ENCODE data around the gene RPUSD1. TPM values are rescaled to one million over a fixed set of nuclear protein-coding genes. Genes with fewer than 3 reads are reported as not detected.

RPUSD1 gene
- total and polyA plus RNA-seq, 11 donors, result 7.1 to 25.7 (median 10.9) TPM

- H3K9me3 ChIP-seq, result no peaks in the 10 kb centered on the region
- peaks cover 0 to 14% (median 0%) of the 10 kb centered on the region in 12 donors for H3K4me1 ChIP-seq
- peaks cover 17 to 63% (median 33%) of the 10 kb centered on the region in 9 donors for H3K27me3 ChIP-seq
- no peak overlapping the region for H3K27ac ChIP-seq
- DNase-seq (peak in 1 of 5 donors; percentile 44), ATAC-seq (no peak)
- H3K4me3 ChIP-seq, result no peak overlapping the region
- TF ChIP-seq POLR2A (IDR thresholded peaks at IDR 0.05) (no peak), CTCF (IDR thresholded peaks at IDR 0.05) (no peak)
- H3K36me3 ChIP-seq, result no peaks in the 10 kb centered on the region
- WGBS, 4 donors, result 14 to 33% (median 19%) methylated on average over 6 to 17 of the region's 17 CpGs
- intact Hi-C loops (cut with DNase I), result no loop called here
These were observed 12.8 kb upstream of the RPUSD1 start for GRCh38 chr16:800834-801511.

GRCh38 chr16:799948-800833, 12.0 kb upstream of the RPUSD1 start, which contains the start of gene GNG13:
Gene GNG13 (minus strand): TSS chr16:800734. CDS start chr16:799077, 1,657 bp downstream.
- DNase-seq (peak in 1 of 5 donors; percentile 54), ATAC-seq (no peak)
- H3K27ac ChIP-seq, result no peak within 1 kb of the TSS
- peaks cover 17 to 63% (median 33%) of the 10 kb centered on the region in 9 donors for H3K27me3 ChIP-seq
- H3K9me3 ChIP-seq, result no peaks in the 10 kb centered on the region
- intact Hi-C loops (cut with DNase I), result no loop called here
- H3K36me3 ChIP-seq, result no peaks in the 10 kb centered on the region
- WGBS, 4 donors, result 2 to 13% (median 5%) methylated on average over 20 to 57 of the region's 57 CpGs
- no peak within 1 kb of the TSS for H3K4me3 ChIP-seq
- no peak for TF ChIP-seq POLR2A (IDR thresholded peaks at IDR 0.05)
- no peak for TF ChIP-seq CTCF (IDR thresholded peaks at IDR 0.05)
- peaks cover 0 to 9% (median 0%) of the 10 kb centered on the region in 12 donors for H3K4me1 ChIP-seq

- peaks cover 17 to 63% (median 33%) of the 10 kb centered on the region in 9 donors for H3K27me3 ChIP-seq
- intact Hi-C loops (cut with DNase I), result no loop called here
- DNase-seq (peak in 1 of 5 donors; percentile 58), ATAC-seq (no peak)
- H3K4me3 ChIP-seq, result no peak overlapping the region
- H3K9me3 ChIP-seq, result no peaks in the 10 kb centered on the region
- TF ChIP-seq CTCF (IDR thresholded peaks at IDR 0.05), result no peak
- TF ChIP-seq POLR2A (IDR thresholded peaks at IDR 0.05), result no peak
- H3K27ac ChIP-seq, result no peak overlapping the region
- 61 to 78% (median 65%) methylated on average over 15 to 22 of the region's 22 CpGs for WGBS, 4 donors
- H3K4me1 ChIP-seq, result peaks cover 0 to 9% (median 0%) of the 10 kb centered on the region in 12 donors
- H3K36me3 ChIP-seq, result no peaks in the 10 kb centered on the region
These were observed 11.1 kb upstream of the RPUSD1 start for GRCh38 chr16:799111-799947.

All from heart left ventricle (tissue), 16 donors.